ENCODE results near the gene HOXD11.

Gene HOXD11

DNA sequence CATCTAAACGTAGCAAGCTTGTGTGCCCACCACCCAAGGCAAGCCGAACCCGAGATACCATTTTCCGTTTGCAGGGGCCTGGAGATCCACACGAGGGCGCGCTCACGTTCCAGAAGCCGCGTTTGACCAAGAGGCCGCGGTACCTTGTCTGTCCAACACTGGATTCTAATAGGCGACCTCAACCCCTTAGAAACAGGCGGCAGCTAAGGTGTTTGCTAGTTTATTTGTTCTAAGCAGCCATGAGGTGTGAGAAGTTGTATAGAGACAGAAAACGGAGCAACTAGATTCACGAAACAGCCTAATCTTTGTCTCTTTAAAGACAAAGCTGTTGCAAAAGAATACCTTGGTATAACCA lies 4.2 kb downstream of the HOXD11 start:
- H3K9me3 ChIP-seq (ENCODE audit: insufficient read depth, low read length, severe bottlenecking): no peaks in the 10 kb centered on the region
- no peaks in the 10 kb centered on the region for H3K79me2 ChIP-seq (ENCODE audit: insufficient read depth, low read length)
- H3K27ac ChIP-seq (ENCODE audit: low read length): no peak overlapping the region
- no peak overlapping the region for H2AFZ ChIP-seq (ENCODE audit: low read depth, low read length)
- no peak for ATAC-seq (ENCODE audit: insufficient read depth, low read depth)
- no peak overlapping the region for H3K4me2 ChIP-seq (ENCODE audit: insufficient read depth, low read length)
- H4K20me1 ChIP-seq (ENCODE audit: insufficient read depth, low read length): no peaks in the 10 kb centered on the region
- no peak overlapping the region for H3K4me3 ChIP-seq (ENCODE audit: low read depth in 1 of 2, low read length in 2 of 2)
- H3K36me3 ChIP-seq (ENCODE audit: insufficient read depth, low read length): no peaks in the 10 kb centered on the region
- TF ChIP-seq, protein P1, sequence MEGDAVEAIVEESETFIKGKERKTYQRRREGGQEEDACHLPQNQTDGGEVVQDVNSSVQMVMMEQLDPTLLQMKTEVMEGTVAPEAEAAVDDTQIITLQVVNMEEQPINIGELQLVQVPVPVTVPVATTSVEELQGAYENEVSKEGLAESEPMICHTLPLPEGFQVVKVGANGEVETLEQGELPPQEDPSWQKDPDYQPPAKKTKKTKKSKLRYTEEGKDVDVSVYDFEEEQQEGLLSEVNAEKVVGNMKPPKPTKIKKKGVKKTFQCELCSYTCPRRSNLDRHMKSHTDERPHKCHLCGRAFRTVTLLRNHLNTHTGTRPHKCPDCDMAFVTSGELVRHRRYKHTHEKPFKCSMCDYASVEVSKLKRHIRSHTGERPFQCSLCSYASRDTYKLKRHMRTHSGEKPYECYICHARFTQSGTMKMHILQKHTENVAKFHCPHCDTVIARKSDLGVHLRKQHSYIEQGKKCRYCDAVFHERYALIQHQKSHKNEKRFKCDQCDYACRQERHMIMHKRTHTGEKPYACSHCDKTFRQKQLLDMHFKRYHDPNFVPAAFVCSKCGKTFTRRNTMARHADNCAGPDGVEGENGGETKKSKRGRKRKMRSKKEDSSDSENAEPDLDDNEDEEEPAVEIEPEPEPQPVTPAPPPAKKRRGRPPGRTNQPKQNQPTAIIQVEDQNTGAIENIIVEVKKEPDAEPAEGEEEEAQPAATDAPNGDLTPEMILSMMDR (IDR thresholded peaks at IDR 0.05; ENCODE audit: borderline replicate concordance, extremely low read depth, low read length, poor library complexity, severe bottlenecking): no peak
- no peak for TF ChIP-seq EZH2 (IDR thresholded peaks at IDR 0.05; ENCODE audit: borderline replicate concordance, low read depth, low read length, severe bottlenecking)
- no peaks in the 10 kb centered on the region for H3K27me3 ChIP-seq (ENCODE audit: insufficient read depth, low read length, poor library complexity)
- DNase-seq: no peak
- no peak overlapping the region for H3K9ac ChIP-seq (ENCODE audit: low read depth, low read length)
- no peaks in the 10 kb centered on the region for H3K4me1 ChIP-seq (ENCODE audit: insufficient read depth, low read length)

- H3K9ac ChIP-seq (ENCODE audit: low read depth, low read length): no peak overlapping the region
- no peaks in the 10 kb centered on the region for H4K20me1 ChIP-seq (ENCODE audit: insufficient read depth, low read length)
- DNase-seq (no peak), ATAC-seq (ENCODE audit: insufficient read depth, low read depth) (no peak)
- no peaks in the 10 kb centered on the region for H3K79me2 ChIP-seq (ENCODE audit: insufficient read depth, low read length)
- H3K4me3 ChIP-seq (ENCODE audit: low read depth in 1 of 2, low read length in 2 of 2): no peak overlapping the region
- no peaks in the 10 kb centered on the region for H3K36me3 ChIP-seq (ENCODE audit: insufficient read depth, low read length)
- H3K27me3 ChIP-seq (ENCODE audit: insufficient read depth, low read length, poor library complexity): no peaks in the 10 kb centered on the region
- no peak overlapping the region for H3K27ac ChIP-seq (ENCODE audit: low read length)
- no peak for TF ChIP-seq EZH2 (IDR thresholded peaks at IDR 0.05; ENCODE audit: borderline replicate concordance, low read depth, low read length, severe bottlenecking)
- TF ChIP-seq, protein P1 (IDR thresholded peaks at IDR 0.05; ENCODE audit: borderline replicate concordance, extremely low read depth, low read length, poor library complexity, severe bottlenecking): no peak
- H3K4me2 ChIP-seq (ENCODE audit: insufficient read depth, low read length): no peak overlapping the region
- no peaks in the 10 kb centered on the region for H3K9me3 ChIP-seq (ENCODE audit: insufficient read depth, low read length, severe bottlenecking)
- no peak overlapping the region for H2AFZ ChIP-seq (ENCODE audit: low read depth, low read length)
- no peaks in the 10 kb centered on the region for H3K4me1 ChIP-seq (ENCODE audit: insufficient read depth, low read length)
Observed at GRCh38 chr2:176111846-176112374, 4.8 kb downstream of the HOXD11 start.

- no peaks in the 10 kb centered on the region for H3K27me3 ChIP-seq (ENCODE audit: insufficient read depth, low read length, poor library complexity)
- H3K9ac ChIP-seq (ENCODE audit: low read depth, low read length): no peak overlapping the region
- no peak overlapping the region for H3K27ac ChIP-seq (ENCODE audit: low read length)
- no peaks in the 10 kb centered on the region for H3K4me1 ChIP-seq (ENCODE audit: insufficient read depth, low read length)
- H3K36me3 ChIP-seq (ENCODE audit: insufficient read depth, low read length): no peaks in the 10 kb centered on the region
- DNase-seq: no peak
- ATAC-seq (ENCODE audit: insufficient read depth, low read depth): no peak
- no peaks in the 10 kb centered on the region for H3K9me3 ChIP-seq (ENCODE audit: insufficient read depth, low read length, severe bottlenecking)
- TF ChIP-seq EZH2 (IDR thresholded peaks at IDR 0.05; ENCODE audit: borderline replicate concordance, low read depth, low read length, severe bottlenecking): no peak
- TF ChIP-seq, protein P1 (IDR thresholded peaks at IDR 0.05; ENCODE audit: borderline replicate concordance, extremely low read depth, low read length, poor library complexity, severe bottlenecking): no peak
- H4K20me1 ChIP-seq (ENCODE audit: insufficient read depth, low read length): no peaks in the 10 kb centered on the region
- H2AFZ ChIP-seq (ENCODE audit: low read depth, low read length): no peak overlapping the region
- H3K4me3 ChIP-seq (ENCODE audit: low read depth in 1 of 2, low read length in 2 of 2): no peak overlapping the region
- no peaks in the 10 kb centered on the region for H3K79me2 ChIP-seq (ENCODE audit: insufficient read depth, low read length)
- H3K4me2 ChIP-seq (ENCODE audit: insufficient read depth, low read length): no peak overlapping the region
Observed at GRCh38 chr2:176112375-176113302, 5.6 kb downstream of the HOXD11 start.

Data from DND-41 (cell line).